ENCODE data around the gene ENOX1.

- TF ChIP-seq CTCF (IDR thresholded peaks at IDR 0.05) (no peak; the same call in 1 of the 2 replicates), MXD4 (CRISPR knock-in tag; IDR thresholded peaks at IDR 0.05; ENCODE audit: borderline replicate concordance) (no peak), FOXJ3 (CRISPR knock-in tag; IDR thresholded peaks at IDR 0.05; ENCODE audit: borderline replicate concordance) (no peak), TCF7 (CRISPR knock-in tag; IDR thresholded peaks at IDR 0.05; ENCODE audit: low read depth) (no peak), JAZF1 (CRISPR knock-in tag; IDR thresholded peaks at IDR 0.05) (no peak), NFATC4 (CRISPR knock-in tag; IDR thresholded peaks at IDR 0.05) (no peak), GABPB1 (CRISPR knock-in tag; IDR thresholded peaks at IDR 0.05) (no peak), GRHL2 (CRISPR knock-in tag; IDR thresholded peaks at IDR 0.05; ENCODE audit: insufficient replicate concordance, severe bottlenecking) (no peak), TEAD1 (CRISPR knock-in tag; IDR thresholded peaks at IDR 0.05) (no peak), CREM (CRISPR knock-in tag; IDR thresholded peaks at IDR 0.05) (no peak)
Measured at GRCh38 chr13:43804461-43805070, 17.8 kb upstream of the ENOX1 start.
